ENCODE measurements around the gene PTGER4.

PTGER4 gene

DNA sequence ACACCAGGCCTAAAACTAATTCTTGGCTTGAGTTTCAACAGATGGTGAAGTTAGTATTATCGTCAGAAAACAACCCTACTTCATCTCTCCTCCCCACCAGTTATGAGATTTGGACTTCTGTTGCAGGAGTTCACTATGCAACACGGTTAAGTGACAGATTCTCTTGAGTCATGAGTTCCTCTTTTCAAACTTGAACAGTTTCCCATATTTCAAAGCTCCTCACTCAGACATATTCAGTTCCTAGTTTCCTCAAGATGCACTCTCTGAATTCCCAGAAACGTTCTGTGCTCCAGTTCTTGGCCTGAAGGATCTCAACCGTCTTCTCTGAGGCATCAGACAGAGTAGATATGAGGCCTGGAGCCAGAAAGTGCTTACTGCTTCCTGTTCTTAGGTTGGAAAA is 7.3 kb upstream of the PTGER4 start:
- FAIRE-seq = no peak

DNA sequence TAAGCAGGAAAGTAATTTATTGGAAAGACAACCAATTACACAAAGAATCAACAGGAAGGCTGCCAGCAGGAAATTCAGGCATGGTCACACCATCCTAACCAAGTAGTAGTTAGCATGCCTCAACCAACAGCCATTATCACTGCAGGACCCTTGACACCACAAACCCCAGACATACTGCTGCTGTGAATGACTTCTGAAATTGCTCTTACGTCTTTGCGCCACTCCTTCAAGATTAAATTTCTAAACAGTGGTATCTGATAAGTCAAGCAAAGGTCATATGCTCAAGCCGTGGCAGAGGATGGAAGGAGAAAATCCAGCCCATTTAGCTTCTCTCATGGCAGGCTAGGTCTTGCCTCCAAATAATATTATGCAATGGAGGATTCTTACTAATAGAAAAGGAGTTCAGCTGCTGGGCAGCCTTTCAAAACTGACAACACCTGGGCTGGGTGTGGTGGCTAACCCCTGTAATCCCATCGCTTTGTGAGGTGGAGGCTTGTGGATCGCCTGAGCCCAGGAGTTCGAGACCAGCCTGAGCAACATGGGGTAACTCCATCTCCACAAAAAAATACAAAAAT is 5.0 kb upstream of the PTGER4 start:
- no peak for FAIRE-seq

DNA sequence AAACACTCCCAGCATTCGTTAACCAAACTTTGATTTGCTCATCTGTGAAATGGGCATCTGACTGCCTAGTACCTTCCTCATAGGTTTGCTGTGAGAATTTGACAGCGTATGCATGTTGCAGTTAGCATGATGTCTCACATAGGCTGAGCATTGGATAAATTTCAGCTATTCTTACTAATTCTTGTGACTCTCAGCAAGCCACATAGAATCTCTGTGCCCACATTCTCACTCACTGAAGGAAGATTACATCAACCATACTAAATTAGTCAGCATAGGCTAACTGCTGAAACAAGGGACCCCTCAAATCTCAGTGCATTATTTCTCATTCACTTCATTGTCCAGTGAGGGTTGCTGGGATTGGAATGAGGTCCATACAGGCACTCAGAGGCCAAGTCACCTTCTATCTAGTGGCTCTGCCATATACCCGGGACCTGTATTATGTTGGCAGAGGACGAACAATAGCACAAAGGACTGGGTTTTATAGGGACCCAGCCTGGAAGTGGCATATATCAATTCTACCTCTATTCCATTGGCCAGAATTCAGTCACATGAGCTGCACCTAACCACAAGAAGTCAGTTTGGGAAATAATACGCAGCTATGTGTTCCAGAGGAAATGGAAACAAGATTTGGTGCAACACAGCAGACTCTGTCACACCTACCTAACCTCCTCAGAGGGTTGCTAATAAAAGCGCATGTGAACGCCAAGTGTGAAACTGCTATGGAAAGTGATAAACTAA is 4.2 kb upstream of the PTGER4 start:
- FAIRE-seq = no peak

DNA sequence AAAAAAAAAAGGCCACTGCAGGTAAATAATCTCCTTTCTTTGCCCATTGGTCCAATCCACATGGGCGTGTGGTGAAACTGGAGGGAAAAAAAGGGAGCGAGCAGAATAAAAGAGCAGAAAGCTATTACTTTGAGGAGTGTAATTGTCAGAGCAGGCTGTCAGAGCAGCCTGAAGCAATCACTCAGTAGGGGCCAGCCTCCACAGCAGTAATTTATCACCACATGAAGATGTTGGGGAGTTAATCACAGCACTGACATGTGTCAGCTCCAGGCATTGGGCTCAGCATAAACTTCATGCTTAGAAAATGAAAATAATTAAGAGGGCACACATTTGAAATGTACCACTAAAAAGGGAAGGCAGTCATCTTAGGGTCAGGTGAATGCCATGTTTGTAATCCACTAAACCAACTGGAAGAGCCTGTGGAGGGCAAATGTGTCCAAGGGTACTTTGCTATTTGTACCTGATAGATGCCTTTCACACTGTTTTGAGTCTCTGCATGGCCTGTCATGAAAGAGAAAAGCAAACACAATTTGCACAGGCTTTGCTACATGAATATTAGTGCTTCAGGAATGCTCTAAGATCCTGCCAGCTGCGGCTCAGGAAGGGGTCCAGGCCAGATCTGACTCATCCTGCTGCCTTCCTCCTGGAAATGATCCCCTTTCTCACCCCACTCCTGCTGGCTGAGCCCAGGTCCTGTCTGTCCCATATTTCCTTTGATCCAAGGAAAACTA is 2.9 kb upstream of the PTGER4 start:
- FAIRE-seq = no peak

GRCh38 chr5:40677456-40677855 is 2.3 kb upstream of the PTGER4 start:
- FAIRE-seq = no peak

- FAIRE-seq = no peak
These were observed 1.7 kb upstream of the PTGER4 start for GRCh38 chr5:40678026-40678425.

DNA sequence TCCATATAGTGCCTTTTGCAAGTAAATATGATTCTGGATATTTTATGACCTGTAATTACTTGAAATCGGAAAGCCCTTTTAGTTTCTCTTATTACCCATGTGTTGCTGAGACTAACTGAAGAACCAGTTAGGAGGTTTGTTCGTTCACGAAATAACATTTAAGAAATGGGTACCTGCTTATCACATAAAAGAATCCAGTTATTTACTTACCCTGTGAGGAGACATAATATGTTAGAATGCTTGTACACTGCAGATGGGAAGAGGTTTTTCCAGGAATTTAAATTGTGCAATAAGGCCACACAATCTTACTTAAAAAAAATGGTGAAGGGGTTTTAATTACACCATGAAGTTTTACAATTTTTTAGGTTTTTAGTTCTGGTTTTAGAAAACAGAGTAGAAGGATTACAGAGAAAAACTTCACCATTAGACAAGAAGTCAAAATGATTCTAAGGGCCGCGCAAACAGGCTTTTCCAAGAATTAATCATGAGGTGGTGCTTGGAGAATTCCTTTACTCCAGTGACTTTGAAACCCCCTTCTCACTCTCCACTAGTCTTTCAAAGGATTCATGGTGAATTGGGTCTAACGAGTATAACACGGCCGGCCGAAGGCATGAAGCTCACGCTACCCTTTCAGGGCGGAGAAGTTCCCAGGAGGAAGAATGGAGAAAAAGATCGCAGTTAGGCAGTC is 1.1 kb upstream of the PTGER4 start:
- no peak for FAIRE-seq

- no peak for FAIRE-seq
These were observed 385 bp upstream of the PTGER4 start for GRCh38 chr5:40679148-40679912.

DNA sequence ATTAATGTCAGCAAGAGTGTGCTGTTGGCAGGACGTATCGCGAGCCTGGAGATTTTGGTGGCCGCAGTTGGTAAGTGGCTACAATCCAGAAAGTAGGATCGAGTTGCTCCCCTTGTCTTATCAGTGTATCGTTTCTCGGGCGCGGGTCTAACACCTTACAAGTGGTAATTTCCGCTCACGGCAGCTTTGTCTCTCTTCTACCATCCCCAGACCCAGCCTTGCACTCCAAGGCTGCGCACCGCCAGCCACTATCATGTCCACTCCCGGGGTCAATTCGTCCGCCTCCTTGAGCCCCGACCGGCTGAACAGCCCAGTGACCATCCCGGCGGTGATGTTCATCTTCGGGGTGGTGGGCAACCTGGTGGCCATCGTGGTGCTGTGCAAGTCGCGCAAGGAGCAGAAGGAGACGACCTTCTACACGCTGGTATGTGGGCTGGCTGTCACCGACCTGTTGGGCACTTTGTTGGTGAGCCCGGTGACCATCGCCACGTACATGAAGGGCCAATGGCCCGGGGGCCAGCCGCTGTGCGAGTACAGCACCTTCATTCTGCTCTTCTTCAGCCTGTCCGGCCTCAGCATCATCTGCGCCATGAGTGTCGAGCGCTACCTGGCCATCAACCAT is 1.1 kb downstream of the PTGER4 start:
- FAIRE-seq = no peak

DNA sequence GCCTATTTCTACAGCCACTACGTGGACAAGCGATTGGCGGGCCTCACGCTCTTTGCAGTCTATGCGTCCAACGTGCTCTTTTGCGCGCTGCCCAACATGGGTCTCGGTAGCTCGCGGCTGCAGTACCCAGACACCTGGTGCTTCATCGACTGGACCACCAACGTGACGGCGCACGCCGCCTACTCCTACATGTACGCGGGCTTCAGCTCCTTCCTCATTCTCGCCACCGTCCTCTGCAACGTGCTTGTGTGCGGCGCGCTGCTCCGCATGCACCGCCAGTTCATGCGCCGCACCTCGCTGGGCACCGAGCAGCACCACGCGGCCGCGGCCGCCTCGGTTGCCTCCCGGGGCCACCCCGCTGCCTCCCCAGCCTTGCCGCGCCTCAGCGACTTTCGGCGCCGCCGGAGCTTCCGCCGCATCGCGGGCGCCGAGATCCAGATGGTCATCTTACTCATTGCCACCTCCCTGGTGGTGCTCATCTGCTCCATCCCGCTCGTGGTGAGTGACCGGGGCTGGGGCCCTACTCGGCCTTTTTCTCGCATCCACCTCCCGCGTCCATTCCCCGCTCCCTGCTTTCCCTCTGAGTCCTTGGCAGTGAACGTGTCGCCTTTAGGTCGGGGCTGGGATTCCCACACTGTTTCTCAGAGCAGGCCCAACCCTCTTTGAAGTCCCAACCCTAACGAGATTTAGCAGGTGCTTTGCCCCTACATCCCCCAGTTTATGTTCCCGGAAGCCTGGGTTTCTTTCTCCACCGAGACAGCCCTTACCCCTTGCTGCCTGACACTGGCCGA is 1.8 kb downstream of the PTGER4 start:
- no peak for FAIRE-seq

GRCh38 chr5:40682154-40683017 is 2.7 kb downstream of the PTGER4 start:
- FAIRE-seq = no peak

- no peak for FAIRE-seq
These were observed 3.6 kb downstream of the PTGER4 start for GRCh38 chr5:40683305-40683704.

GRCh38 chr5:40685193-40685592 is 5.5 kb downstream of the PTGER4 start:
- no peak for FAIRE-seq

GRCh38 chr5:40685976-40686486 is 6.3 kb downstream of the PTGER4 start:
- no peak for FAIRE-seq

DNA sequence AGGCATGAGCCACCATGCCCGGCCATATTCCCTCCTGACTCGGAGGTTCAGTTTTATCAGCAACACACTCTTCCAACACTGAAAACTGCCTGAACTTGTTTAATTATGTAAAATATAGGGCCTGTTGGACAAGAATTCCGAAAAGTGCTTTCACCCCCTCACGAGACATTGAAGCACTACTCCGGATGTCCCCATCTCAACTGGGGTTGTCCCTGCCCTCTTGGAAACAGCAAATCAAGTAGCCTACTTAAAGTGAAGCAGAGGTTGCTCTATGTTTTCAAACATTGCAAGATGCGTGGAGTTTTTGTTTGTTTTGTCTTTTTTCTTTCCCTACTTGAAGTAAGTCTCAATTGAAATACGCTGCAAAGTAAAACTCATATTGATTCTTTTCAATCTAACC is 7.6 kb downstream of the PTGER4 start:
- no peak for FAIRE-seq

GRCh38 chr5:40688127-40688761 is 8.5 kb downstream of the PTGER4 start:
- FAIRE-seq = peak; percentile 96

- no peak for FAIRE-seq
These were observed 9.3 kb downstream of the PTGER4 start for GRCh38 chr5:40688996-40689395.

DNA sequence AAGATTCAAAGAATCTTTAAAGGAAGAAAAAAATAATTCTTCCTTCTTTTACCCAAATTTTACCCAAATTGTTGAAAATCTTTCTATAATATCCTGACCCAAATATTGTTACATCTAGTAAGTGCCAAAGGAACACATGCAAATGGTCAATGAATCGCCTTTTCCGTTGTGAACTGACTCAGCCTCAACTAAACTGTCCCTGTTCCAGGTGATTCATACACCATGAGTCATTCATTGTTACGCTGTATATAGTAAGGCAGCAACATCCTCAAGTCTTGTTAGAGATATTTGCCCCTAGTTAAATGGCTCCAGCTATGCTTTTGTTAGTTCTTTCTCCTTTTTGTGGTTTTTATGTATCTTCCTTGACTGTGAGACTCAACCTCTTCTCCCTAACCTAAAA is 9.7 kb downstream of the PTGER4 start:
- no peak for FAIRE-seq

GRCh38 chr5:40690267-40690666 is 10.6 kb downstream of the PTGER4 start:
- no peak for FAIRE-seq

DNA sequence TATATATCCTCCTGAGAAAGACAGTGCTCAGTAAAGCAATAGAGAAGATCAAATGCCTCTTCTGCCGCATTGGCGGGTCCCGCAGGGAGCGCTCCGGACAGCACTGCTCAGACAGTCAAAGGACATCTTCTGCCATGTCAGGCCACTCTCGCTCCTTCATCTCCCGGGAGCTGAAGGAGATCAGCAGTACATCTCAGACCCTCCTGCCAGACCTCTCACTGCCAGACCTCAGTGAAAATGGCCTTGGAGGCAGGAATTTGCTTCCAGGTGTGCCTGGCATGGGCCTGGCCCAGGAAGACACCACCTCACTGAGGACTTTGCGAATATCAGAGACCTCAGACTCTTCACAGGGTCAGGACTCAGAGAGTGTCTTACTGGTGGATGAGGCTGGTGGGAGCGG is 12.2 kb downstream of the PTGER4 start:
- no peak for FAIRE-seq

All from endometrium (tissue), 2 donors.